HG02981 (cell line): ENCODE results near the gene TRIAP1.

Experiments
- ATAC-seq: cut with Tn5 transposase; IDR thresholded peaks from one replicate; pipeline ENCODE4 v1.9.1; 2021; ENCODE audit warnings: mild to moderate bottlenecking, moderate library complexity; ENCODE audit not compliant: unreplicated experiment

Gene TRIAP1

GRCh38 chr12:120432772-120433525 is 13.2 kb downstream of the TRIAP1 start:
- ATAC-seq: no peak

GRCh38 chr12:120429368-120429767 is 16.8 kb downstream of the TRIAP1 start:
- ATAC-seq: no peak

- no peak for ATAC-seq
Measured at GRCh38 chr12:120428597-120429229, 17.5 kb downstream of the TRIAP1 start.

- no peak for ATAC-seq
Measured at GRCh38 chr12:120425797-120426196, 20.4 kb downstream of the TRIAP1 start.

DNA sequence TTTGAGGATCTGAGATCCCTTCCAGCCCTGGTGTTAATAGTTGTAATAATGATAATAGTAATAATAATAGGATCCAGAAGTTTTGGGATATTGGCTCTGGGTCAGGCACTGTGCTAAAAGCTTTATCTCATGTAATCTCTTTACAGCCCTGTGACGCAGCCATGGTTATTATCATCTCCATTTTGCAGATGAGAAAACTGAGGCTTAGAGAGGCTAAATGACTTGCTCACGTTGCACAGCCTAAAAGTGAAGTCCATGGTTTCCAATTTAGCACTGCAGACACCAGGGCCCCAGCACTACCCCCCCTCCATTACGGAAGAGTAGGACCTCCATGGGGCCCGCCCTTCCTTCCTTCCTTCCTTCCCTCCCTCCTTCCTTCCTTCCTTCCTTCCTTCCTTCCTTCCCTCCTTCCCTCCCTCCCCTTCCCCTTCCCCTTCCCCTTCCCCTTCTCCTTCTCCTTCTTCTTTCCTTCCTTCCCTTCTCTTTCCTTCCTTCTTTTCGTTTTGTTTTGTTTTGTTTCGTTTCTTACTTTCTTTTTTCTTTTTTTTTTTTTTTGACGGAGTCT is 23.2 kb downstream of the TRIAP1 start:
- no peak for ATAC-seq

DNA sequence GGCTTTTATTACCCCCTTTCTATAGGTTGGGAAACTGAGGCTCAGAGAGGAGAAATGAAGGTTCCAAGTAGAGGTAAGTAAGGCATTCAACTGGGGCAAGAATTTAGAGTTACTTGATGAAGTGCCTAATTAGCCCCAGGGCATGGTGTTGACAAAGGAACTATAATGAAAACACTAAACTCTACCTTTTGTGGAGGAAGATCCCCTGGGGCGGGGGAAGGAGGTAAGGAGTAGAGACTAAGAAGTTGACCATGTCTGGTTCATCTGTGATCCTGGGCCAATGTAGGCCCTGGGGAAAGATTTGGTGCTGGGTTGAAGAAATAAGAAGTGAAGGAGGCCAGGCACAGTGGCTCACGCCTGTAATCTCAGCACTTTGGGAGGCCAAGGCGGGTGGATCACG is 24.5 kb downstream of the TRIAP1 start:
- no peak for ATAC-seq

- ATAC-seq: no peak
Measured at GRCh38 chr12:120417917-120418580, 28.1 kb downstream of the TRIAP1 start.

DNA sequence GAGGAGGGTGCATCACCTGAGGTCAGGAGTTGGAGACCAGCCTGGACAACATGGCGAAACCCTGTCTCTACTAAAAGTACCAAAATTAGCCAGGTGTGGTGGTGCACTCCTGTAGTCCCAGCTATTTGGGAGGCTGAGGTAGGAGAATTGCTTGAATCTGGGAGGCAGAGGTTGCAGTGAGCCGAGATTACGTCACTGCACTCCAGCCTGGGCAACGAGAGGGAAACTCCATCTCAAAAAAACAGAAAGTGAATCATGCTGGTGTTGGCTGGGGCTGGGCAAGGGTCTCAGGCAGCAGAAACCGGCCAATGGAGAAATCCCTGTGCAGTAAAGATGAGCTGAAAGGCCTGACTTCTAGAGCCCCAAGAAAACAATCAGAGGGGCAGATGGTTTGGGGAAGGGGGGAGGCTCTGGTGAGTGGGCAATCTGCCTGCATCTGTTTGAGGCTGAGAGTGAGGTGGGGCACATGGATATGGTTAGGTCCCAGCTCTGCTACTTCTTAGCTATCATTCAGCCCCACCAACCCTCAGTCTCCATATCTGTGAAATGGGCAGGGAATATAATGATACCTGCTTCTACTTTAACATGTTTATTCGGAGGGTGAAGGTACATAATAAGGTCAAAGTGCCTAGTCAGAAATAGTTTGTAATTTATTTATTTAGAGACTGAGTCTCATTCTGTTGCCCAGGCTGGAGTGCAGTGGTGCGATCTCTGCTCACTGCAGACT is 29.5 kb downstream of the TRIAP1 start:
- no peak for ATAC-seq

GRCh38 chr12:120413901-120414695 is 32.1 kb downstream of the TRIAP1 start:
- ATAC-seq: no peak

- ATAC-seq: no peak
Measured at GRCh38 chr12:120412421-120412820, 33.8 kb downstream of the TRIAP1 start.

- no peak for ATAC-seq
Measured at GRCh38 chr12:120408771-120409170, 37.4 kb downstream of the TRIAP1 start.

DNA sequence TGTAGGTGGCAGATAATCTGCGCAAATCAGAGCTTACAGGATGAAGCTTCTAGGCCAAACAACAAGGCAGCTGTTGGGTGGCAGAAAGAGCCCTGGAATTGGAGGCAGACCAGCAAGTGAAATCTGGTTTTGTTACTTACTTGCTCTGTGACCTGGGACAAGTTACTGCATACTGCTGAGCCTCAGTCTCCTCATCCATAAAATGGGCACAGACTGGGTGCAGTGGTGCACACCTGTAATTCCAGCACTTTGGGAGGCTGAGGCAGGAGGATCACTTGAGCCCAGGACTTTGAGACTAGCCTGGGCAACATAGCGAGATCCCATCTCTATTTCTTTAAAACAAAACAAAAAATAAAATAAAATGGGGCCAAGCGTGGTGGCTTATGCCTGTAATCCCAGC is 39.6 kb downstream of the TRIAP1 start:
- no peak for ATAC-seq

DNA sequence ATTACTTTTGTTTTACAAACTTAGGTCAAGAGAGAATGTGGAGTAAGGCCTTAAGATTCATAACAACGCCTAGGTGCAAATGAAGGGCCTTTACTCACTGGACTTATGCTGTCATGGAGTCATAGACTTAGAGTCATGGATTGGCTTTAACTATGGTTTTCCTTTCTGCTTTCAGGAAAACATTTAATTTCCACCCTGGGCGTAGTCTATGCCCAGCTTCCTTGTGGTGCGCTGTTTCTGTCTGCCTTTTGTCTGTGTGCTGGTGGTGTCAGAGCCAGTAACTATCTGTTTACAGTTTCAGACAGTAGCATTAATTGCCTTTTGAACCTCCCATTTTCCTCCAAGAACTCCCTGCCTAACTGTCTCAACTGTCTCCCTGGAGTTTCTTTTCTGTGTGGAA is 40.1 kb downstream of the TRIAP1 start:
- ATAC-seq: no peak

DNA sequence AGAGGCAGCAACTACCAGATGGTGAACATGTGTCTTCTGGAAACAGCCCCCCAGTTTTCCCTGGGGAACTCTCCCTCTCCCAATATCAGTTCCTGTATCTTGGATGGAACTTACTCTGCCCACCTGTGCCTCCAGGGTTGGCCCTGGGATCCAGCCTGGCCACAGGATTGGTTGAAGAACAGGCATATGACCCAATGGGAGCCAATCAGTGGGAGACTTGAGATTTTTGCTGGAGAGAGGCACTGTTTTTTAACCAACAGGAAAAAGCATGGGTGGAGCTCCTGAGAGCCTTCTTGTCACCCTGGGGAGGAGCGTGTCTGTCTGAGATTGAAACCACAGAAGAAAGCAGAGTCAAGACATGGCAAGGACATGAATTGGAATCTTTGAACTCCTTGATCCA is 41.9 kb downstream of the TRIAP1 start:
- no peak for ATAC-seq

GRCh38 chr12:120403869-120404268 is 42.3 kb downstream of the TRIAP1 start:
- ATAC-seq: no peak

- no peak for ATAC-seq
Measured at GRCh38 chr12:120402217-120402616, 44.0 kb downstream of the TRIAP1 start.

- no peak for ATAC-seq
Measured at GRCh38 chr12:120399531-120399930, 46.7 kb downstream of the TRIAP1 start.

DNA sequence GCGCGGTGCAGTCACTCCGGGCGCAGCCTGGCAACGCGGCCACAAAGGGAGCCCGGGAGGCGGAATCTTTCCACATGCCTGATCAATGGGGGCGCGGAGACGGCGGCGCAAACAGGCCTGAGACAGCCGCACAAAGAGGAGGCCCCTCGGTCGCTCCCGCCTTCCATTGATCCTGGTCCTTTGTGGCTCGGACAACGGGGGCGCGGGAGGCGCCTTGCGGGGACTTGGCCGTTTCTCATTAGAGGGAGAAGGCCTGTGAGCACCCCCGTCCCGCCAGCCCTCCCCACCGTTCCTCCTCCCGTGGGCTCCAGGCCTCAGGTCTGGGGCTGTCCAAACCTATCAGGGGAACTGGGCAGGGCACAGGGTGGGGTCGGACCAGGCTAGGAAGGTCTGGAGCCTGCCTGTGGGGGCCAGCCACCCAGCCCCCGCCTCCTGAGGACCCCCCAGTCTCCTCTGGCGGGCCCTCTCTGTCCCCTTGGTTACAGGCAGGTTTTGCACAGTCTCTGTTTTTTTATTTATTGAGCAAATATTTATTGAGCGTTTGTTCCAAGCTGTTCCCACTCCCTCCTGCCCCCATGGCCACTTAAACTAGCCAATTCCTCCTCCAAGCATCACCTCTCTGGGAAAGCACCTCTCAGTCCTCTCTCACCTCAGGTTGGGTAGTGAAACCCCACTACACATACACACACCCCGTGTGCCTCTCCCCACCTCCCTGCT is 48.2 kb downstream of the TRIAP1 start:
- no peak for ATAC-seq

DNA sequence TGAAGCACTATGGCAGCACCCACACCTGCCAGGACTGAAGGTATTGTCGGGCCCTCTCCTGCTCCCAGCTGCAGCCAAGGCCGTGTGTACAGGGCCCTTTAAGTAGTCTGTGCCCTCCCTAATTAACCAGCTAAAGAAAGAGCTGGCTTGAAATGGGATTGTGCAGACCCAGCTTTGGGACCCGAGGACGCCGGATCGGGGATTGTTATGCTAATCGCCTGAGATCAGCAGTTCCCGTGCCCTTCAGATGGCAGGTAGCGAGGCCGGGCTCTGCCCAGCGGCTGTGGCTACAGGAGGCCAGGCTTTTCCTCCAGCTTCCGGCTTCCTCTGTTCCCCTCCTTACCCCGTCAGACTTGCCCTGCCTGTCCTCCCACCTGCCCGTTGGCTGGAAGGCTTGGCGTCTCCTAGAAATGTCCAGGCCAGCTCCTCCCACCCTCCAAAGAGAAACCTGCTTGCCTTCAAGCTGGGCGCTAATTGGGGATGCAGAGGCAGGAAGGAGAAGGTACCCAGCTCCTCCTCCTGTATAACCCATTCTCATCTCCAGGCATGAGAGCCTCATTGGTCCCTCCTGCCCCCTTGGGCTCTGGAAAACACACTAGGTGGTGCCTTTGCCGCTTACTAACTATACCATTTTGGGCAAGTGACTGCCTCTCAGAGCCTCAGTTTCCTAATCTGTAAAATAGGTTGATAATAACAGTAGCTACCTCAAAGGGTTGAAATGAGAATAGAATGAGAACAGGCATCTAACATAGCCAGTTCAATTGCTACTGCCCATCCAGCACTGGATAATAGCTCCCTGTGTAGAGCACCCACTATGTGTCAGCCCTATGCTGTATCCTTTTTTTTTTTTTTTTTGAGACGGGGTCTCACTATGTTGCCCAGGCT is 51.5 kb downstream of the TRIAP1 start:
- no peak for ATAC-seq
